ENCODE measurements around the gene ZNF385B.

DNA sequence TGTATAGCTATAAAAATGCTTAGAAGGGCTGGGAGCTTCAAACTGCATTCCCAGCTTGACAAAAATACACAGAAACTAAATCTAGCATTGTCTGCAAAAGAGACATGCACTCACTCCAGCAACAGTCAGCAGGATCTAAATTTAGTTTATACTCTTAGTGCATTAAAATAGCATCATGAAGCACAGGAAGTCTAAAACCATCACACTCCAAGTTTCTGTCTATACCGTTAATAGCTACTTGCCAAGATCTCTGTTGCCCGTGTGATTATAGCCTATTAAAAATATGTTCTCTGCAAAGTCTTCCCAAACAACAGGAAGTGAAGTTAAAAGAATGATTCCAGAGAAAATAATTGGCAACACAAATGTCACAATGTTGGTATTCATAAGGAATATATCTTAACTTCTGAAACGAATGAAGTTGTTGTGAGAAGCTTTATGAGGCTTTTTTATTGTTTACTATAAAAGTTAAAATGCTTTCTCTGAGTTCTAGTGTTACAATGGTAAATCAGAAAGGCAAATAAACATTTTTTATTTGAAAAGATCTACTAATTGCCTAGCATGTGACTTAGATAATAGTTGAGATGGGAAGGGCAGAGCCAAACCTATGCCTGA, 184.2 kb downstream of the ZNF385B start:
- TF ChIP-seq EP300 (IDR thresholded peaks at IDR 0.05) = no peak
- TF ChIP-seq, protein P1, sequence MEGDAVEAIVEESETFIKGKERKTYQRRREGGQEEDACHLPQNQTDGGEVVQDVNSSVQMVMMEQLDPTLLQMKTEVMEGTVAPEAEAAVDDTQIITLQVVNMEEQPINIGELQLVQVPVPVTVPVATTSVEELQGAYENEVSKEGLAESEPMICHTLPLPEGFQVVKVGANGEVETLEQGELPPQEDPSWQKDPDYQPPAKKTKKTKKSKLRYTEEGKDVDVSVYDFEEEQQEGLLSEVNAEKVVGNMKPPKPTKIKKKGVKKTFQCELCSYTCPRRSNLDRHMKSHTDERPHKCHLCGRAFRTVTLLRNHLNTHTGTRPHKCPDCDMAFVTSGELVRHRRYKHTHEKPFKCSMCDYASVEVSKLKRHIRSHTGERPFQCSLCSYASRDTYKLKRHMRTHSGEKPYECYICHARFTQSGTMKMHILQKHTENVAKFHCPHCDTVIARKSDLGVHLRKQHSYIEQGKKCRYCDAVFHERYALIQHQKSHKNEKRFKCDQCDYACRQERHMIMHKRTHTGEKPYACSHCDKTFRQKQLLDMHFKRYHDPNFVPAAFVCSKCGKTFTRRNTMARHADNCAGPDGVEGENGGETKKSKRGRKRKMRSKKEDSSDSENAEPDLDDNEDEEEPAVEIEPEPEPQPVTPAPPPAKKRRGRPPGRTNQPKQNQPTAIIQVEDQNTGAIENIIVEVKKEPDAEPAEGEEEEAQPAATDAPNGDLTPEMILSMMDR (IDR thresholded peaks at IDR 0.05) = no peak

All from esophagus muscularis mucosa (tissue), 3 donors.